Measurements from ENCODE around the gene ERC2.

The ERC2 gene

GRCh38 chr3:56180433-56180832 is 287.8 kb downstream of the ERC2 start:
- ATAC-seq = no peak

- no peak for ATAC-seq
Observed at GRCh38 chr3:56173601-56174000, 294.7 kb downstream of the ERC2 start.

- ATAC-seq = no peak
Observed at GRCh38 chr3:56164436-56164835, 303.8 kb downstream of the ERC2 start.

- no peak for ATAC-seq
Observed at GRCh38 chr3:56157693-56158362, 310.4 kb downstream of the ERC2 start.

- no peak for ATAC-seq
Observed at GRCh38 chr3:56154297-56154696, 314.0 kb downstream of the ERC2 start.

GRCh38 chr3:56147354-56147753 is 320.9 kb downstream of the ERC2 start:
- no peak for ATAC-seq

DNA sequence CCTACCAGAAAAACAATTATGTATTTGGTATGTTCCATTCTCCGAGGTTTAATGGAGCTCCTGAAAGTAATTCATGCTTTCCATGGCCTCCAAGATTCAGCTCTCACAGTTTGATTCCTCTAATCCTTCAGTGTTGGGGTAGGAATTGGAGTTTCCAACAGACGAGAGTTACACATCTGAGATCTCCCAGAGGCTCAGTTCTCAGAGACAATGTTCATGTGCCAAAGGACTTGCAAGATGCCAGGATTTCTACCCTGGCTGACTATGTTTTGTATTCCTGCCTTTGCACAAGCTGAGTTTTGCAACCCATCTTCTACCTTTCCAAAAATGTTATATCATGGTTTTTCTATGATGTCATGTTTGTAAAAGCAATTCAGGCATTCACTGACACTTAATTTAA is 322.9 kb downstream of the ERC2 start:
- no peak for ATAC-seq

- ATAC-seq = no peak
Observed at GRCh38 chr3:56144805-56145204, 323.5 kb downstream of the ERC2 start.

DNA sequence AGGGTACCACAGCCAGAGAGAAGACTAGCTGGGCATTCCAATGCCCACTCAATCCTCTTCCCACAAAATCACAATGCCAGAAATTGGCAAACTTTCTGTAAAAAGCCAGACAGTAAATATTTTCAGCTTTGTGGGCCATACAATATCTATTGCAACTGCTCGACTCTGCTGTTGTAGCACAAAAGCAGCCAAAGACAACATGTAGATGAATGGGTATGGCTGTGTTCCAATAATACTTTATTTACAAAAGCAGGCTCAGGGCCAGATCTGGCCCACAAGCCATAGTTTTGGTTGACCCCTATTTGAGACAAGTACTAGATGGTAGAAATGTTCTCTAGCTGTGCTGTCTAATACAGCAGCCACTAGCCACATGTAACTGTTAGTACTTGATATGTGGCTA is 330.9 kb downstream of the ERC2 start:
- no peak for ATAC-seq

- no peak for ATAC-seq
Observed at GRCh38 chr3:56136514-56136913, 331.8 kb downstream of the ERC2 start.

DNA sequence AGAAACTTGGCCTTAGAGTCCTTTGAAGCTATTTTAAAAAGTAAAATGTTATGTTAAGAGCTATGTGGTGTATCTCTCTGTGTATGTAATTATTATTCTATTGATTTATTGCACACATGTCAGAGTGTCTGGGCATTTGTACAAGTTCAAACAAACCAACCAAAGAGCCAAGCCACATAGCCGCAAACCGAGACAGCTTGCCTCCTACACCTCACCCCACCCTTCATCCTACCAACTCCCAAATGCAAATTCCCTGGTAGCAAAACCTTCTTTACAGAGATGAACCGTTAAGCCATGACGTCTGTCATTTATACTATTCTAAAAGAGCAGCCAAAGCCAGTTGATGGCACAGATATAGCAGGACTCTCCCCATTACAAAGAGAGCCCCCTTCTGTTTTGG is 332.3 kb downstream of the ERC2 start:
- no peak for ATAC-seq

DNA sequence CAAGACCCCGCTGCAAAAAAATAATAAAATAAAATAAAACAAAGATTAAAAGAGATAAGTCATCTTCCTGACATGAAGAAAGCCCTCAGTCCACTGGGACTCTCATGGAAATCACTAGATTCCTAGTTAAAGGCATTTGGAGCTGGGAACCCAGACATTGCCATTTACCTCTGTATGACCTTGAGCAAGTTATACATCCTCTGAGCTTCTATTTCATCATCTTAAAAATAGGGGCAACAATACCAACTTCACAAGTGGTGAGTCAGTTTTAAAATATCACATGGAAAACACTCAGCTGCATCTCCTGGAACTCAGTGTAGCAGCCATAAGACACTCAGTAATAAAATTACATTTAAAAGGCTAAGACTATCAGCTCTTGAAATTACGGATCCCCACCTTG is 334.8 kb downstream of the ERC2 start:
- no peak for ATAC-seq

- no peak for ATAC-seq
Observed at GRCh38 chr3:56132762-56133161, 335.5 kb downstream of the ERC2 start.

DNA sequence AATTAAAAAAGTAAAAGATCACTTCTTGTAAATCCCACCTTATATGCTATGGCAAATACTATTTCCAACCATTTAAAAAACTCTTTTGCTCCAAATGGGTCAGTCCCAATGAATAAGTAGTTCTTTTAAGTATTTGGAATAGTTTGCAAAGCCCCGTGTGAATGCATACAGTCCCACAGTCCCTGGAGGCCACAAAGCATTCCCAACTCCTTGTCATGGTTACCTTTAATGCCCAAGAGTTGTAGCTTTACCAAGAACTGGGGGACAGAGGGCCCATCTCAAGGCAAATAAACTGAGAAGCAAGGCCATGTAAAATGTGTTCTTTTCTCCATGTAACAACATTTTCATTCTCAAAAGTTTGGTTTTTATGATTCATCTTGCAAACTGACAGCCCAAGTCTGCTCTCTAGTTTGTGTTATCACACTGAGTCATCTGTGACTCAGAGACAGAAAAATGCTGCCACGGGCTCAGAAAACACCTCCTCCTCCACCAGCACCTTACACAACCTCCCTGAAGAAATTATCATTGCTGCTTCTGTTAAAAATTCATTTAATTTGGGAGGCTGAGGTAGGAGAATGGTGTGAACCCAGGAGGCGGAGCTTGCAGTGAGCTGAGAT is 336.2 kb downstream of the ERC2 start:
- ATAC-seq = no peak

DNA sequence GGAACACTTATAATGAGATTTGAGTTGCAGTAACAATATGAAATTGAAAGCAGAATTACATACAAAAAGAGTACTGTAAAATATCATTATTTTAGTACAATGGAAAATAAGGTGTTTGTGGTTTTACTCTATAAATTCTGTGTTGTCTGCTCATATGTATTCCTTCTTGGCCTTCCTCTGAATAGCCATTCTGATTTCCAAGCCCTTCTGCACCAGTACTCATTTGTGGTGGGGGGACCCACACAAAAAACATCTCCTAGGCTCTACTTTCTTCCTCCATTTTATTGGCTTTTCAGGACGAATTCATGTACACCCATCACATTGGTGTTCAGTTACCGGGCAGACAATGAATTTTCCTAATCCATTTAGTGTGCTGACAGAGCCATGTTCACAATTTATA is 338.2 kb downstream of the ERC2 start:
- no peak for ATAC-seq

DNA sequence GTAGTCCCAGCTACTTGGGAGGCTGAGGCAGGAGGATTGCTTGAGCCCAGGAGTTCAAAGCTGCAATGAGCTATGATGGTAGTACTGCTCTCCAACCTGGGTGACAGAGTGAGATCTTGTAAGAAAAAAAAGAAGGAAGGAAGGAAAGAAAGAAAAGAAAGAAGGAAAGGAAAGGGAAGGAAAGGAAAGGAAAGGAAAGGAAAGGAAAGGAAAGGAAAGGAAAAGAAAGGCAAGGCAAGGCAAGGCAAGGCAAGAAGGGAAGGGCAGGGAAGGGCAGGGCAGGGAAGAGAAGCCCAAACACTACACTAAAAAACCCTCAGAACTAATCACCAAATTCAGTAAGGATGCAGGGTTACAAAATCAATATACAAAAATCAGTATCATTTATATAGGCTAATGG is 341.6 kb downstream of the ERC2 start:
- ATAC-seq = no peak

- ATAC-seq = no peak
Observed at GRCh38 chr3:56125358-56126005, 342.8 kb downstream of the ERC2 start.

GRCh38 chr3:56124546-56124945 is 343.7 kb downstream of the ERC2 start:
- no peak for ATAC-seq

DNA sequence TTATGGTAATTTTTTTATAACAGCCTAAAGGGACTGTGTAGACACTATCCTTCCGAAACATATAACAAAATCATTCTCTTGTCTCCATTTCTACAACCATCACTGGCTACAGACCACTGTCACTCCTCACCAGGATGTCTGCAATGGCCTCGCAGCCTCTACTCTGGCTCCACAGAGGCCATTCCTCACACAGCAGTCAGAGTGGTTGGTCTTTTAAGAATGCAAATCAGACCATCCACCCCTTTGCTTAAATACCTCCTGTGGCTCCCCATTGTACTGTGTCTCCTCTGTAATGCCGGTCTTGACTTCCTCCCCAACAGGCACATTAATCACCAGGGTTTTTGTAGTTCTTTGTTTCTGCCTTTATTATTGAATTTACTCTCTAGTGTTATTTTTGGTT is 344.8 kb downstream of the ERC2 start:
- no peak for ATAC-seq

DNA sequence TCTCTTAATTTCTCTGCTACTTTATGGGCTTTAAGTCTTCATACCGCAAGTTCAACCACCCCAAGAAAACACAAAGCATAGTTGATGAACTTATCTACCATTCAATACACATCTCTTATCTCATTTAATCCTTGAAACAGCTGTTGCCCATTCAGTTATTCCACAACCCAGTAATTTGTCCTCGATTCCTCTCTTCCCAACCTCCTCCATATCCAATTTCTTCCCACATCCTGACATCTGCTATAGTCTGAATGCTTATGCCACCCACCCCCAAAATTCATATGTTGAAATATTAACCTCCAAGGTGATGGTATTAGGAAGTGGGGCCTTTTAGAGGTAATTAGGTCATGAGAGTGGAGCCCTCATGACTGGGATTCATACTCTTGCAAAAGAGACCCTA is 345.4 kb downstream of the ERC2 start:
- no peak for ATAC-seq

GRCh38 chr3:56121716-56122115 is 346.6 kb downstream of the ERC2 start:
- no peak for ATAC-seq

GRCh38 chr3:56119575-56120349 is 348.5 kb downstream of the ERC2 start:
- ATAC-seq = no peak

DNA sequence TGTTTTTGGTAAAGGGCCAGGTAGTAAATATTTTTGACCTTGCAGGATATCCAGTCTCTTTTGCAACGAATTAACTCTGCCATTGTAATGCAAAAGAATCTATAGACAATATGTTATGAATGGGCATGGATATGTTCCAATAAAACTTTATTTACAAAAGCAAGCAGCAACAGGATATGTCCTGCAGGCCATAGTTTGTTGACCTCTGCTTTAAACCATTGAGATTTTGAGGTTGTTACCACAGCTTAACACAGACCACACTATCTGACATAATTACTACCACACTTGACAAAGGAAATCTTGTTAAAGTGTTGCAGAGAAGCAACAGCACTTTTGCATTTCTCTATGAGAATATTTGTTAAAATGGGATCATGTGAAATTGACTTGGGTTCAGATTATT is 349.3 kb downstream of the ERC2 start:
- ATAC-seq = no peak

DNA sequence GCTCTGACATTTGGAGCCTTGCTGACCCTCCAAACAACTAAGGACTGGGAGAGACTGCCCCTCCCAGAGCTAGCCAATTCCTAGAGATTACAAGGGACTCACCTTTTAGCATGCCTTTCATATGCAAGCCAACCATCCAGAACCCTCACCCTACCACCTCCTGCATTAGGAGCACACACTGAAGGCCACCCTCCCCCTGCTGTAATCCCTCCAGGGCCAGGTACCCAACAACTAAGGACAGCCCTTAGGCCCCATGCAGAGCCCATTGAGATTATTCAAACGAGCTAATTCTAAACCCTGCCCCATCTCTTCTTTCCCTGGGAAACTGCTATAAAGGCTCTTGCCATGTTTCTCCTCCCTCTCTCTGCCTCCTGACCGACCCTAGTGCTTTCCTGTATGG is 352.6 kb downstream of the ERC2 start:
- no peak for ATAC-seq
